HepG2 (cell line): Measurements from ENCODE around the gene FOSB. TPM values are rescaled to one million over a fixed set of nuclear protein-coding genes. Genes with fewer than 3 reads are reported as not detected.
A peak's percentile ranks its signal among the peaks of the same experiment; 100 is the strongest.

Experiments
- ATF7 ChIP-seq, 2 experiments: fragments of 450-650 bp in 1 of 2; sonication (generic) in 1 of 2; formaldehyde crosslinking in 1 of 2; IDR thresholded peaks; 2 replicates each; pipeline versions ENCODE4 v1.4.0 to v1.6.1; 2016 to 2020; ENCODE audit warnings: antibody characterized with exemption in 1 of 2, mild to moderate bottlenecking in 1 of 2, missing genetic modification reagents in 1 of 2
- E2F2 ChIP-seq: sonication (generic); formaldehyde crosslinking; IDR thresholded peaks from 2 replicates; pipeline ENCODE4 v1.4.0; 2020; ENCODE audit warnings: missing genetic modification reagents, borderline replicate concordance
- FOXA1 ChIP-seq, 2 experiments: fragments of 450-650 bp in 1 of 2; sonication (generic) in 1 of 2; formaldehyde crosslinking in 1 of 2; IDR thresholded peaks; 2 replicates each; pipeline versions ENCODE4 v1.4.0 to v1.6.1; 2016 to 2020; ENCODE audit warnings: missing genetic modification reagents in 1 of 2
- HES4 ChIP-seq: sonication (generic); formaldehyde crosslinking; IDR thresholded peaks from 2 replicates; pipeline ENCODE4 v1.9.0; 2021; ENCODE audit warnings: mild to moderate bottlenecking, missing genetic modification reagents, borderline replicate concordance
- IRF2 ChIP-seq: IDR thresholded peaks from 2 replicates; pipeline ENCODE4 v1.6.1; 2018; ENCODE audit warnings: missing genetic modification reagents, missing compliant biosample characterization
- KAT8 ChIP-seq: IDR thresholded peaks from 2 replicates; pipeline ENCODE4 v1.6.1; 2016; ENCODE audit warnings: missing genetic modification reagents, missing compliant biosample characterization
- MZF1 ChIP-seq: sonication (generic); formaldehyde crosslinking; IDR thresholded peaks from 2 replicates; pipeline ENCODE4 v1.8.1; 2023; ENCODE audit warnings: mild to moderate bottlenecking, missing genetic modification reagents, borderline replicate concordance
- NONO ChIP-seq, 2 experiments: fragments of 450-650 bp in 1 of 2; sonication (generic) in 1 of 2; formaldehyde crosslinking in 1 of 2; IDR thresholded peaks in 1 of 2; conservative IDR thresholded peaks in 1 of 2; 2 replicates each; pipeline versions ENCODE4 v1.6.1 to v1.8.0; 2017 to 2022; ENCODE audit warnings: mild to moderate bottlenecking in 1 of 2, missing genetic modification reagents in 1 of 2, moderate library complexity in 1 of 2
- NR2C2 ChIP-seq: sonication (generic); formaldehyde crosslinking; IDR thresholded peaks from 2 replicates; pipeline ENCODE4 v1.4.0; 2020; ENCODE audit warnings: missing genetic modification reagents, mild to moderate bottlenecking, moderate library complexity, borderline replicate concordance
- RARA ChIP-seq: IDR thresholded peaks from 2 replicates; pipeline ENCODE4 v1.6.1; 2016; ENCODE audit warnings: missing genetic modification reagents, missing compliant biosample characterization
- TCF12 ChIP-seq, 2 experiments: fragments of 450-650 bp in 1 of 2; sonication (generic) in 1 of 2; formaldehyde crosslinking in 1 of 2; IDR thresholded peaks; 2 replicates each; pipeline versions ENCODE4 v1.6.1 to v1.8.0; 2017 to 2022; ENCODE audit warnings: antibody characterized with exemption in 1 of 2, mild to moderate bottlenecking in 1 of 2, missing genetic modification reagents in 1 of 2, moderate library complexity in 1 of 2
- ZBTB38 ChIP-seq: sonication (generic); formaldehyde crosslinking; IDR thresholded peaks from 2 replicates; pipeline ENCODE4 v1.5.1; 2020; ENCODE audit warnings: mild to moderate bottlenecking, missing genetic modification reagents
- ZNF17 ChIP-seq: sonication (generic); formaldehyde crosslinking; IDR thresholded peaks from 2 replicates; pipeline ENCODE4 v1.5.0; 2020; ENCODE audit warnings: mild to moderate bottlenecking, missing genetic modification reagents
- ZNF446 ChIP-seq: sonication (generic); formaldehyde crosslinking; IDR thresholded peaks from 2 replicates; pipeline ENCODE4 v1.5.0; 2020; ENCODE audit warnings: mild to moderate bottlenecking, missing genetic modification reagents
- ZNF607 ChIP-seq: sonication (generic); formaldehyde crosslinking; IDR thresholded peaks from 2 replicates; pipeline ENCODE4 v1.5.1; 2020; ENCODE audit warnings: missing genetic modification reagents, mild to moderate bottlenecking, borderline replicate concordance
- polyA plus RNA-seq, 8 experiments: library from polyadenylated mRNA; depleted of rRNA in 3 of 8; stranded (reverse) in 7 of 8; unstranded in 1 of 8; fragments of >200 nt; fragmentation: Illumina TruSeq in 4 of 8; extraction: Trizol in 4 of 8; gene quantifications; 2 replicates each; pipeline versions ENCODE4 v1.2.1 to v1.2.3, GENCODE V29; 2011 to 2016; ENCODE audit warnings: low read depth in 4 of 8, missing spikeins in 1 of 8, mixed read lengths in 1 of 8; ENCODE audit not compliant: insufficient read depth in 1 of 8
- total RNA-seq, 5 experiments: library from RNA; depleted of rRNA; stranded (reverse); fragments of >200 nt; fragmentation: Illumina TruSeq; extraction: Trizol; gene quantifications; 2 replicates each; pipeline ENCODE4 v1.2.3, GENCODE V29; 2016; ENCODE audit warnings: low read depth in 1 of 5
- TF ChIP-seq, protein P1 (sequence below): sonication (generic); formaldehyde crosslinking; IDR thresholded peaks from 2 replicates; pipeline ENCODE4 v1.4.0; 2020; ENCODE audit warnings: mild to moderate bottlenecking, missing genetic modification reagents, borderline replicate concordance
- TF ChIP-seq, protein P2 (sequence below): sonication (generic); formaldehyde crosslinking; IDR thresholded peaks from 2 replicates; pipeline ENCODE4 v1.4.0; 2020; ENCODE audit warnings: mild to moderate bottlenecking, missing genetic modification reagents
- TF ChIP-seq, protein P3 (sequence below): sonication (generic); formaldehyde crosslinking; IDR thresholded peaks from 2 replicates; pipeline ENCODE4 v1.4.0; 2020; ENCODE audit warnings: missing genetic modification reagents, borderline replicate concordance
- TF ChIP-seq, protein P4 (sequence below): sonication (generic); formaldehyde crosslinking; IDR thresholded peaks from 2 replicates; pipeline ENCODE4 v1.8.1; 2023; ENCODE audit warnings: missing genetic modification reagents, mild to moderate bottlenecking, borderline replicate concordance

The FOSB gene
- total and polyA plus RNA-seq, 2 of the 13 experiments (the other 11 are each of a cell fraction or from before 2014, with no cell fraction given), result 2.8 to 6.0 TPM

DNA sequence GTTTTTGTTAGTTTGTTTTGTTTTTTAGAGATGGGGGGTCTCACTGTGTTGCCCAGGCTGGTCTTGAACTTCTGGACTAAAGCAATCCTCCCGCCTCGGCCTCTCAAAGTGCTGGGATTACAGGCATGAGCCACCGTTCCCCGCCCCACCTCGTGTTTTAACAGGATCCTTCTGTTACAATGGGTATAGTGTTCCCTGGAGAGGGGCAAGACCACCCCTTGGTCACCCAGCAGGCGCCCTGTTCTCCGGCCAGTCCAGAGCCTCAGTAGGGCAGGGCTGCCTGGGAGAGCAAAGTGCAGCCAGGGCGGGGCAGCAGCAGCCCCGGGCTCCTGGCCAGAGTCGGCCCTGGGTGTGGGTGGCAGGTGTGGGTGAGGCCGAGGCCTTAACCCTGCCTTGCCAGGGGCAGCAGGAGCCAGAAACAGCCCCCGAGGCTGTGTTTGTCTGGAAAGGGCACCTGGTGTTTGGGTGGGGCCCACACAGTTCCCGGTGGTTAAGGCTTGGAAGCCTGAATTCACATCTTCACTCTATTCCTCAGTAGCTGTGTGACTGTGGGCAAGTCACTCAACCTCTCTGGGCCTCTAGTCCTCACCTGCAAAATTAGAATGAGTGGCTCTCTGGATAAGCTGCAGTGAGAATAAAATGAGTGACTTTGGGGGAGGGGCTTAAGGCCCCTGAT lies 46.7 kb downstream of the FOSB start (continued):
- TF ChIP-seq KAT8 (CRISPR knock-in tag), result peak; percentile 48; the same call in 1 of the 2 replicates
- TF ChIP-seq E2F2 (CRISPR knock-in tag), result no peak
- TF ChIP-seq IRF2 (CRISPR knock-in tag), result peak; percentile 71; the same call in 1 of the 2 replicates
- no peak for TF ChIP-seq ZNF607 (CRISPR knock-in tag)
- no peak for TF ChIP-seq ZNF446 (CRISPR knock-in tag)
- no peak for TF ChIP-seq FOXA1 (IDR thresholded peaks at IDR 0.05)
- no peak for TF ChIP-seq FOXA1 (CRISPR knock-in tag; IDR thresholded peaks at IDR 0.05)
- no peak for TF ChIP-seq NONO (IDR thresholded peaks at IDR 0.05)
- TF ChIP-seq NONO (CRISPR knock-in tag; conservative IDR thresholded peaks at IDR 0.05), result peak; percentile 85
- TF ChIP-seq ATF7 (IDR thresholded peaks at IDR 0.05), result no peak
- TF ChIP-seq ATF7 (CRISPR knock-in tag; IDR thresholded peaks at IDR 0.05), result no peak
- TF ChIP-seq RARA (CRISPR knock-in tag), result no peak; the same call in 1 of the 2 replicates
- TF ChIP-seq HES4 (CRISPR knock-in tag), result no peak
- TF ChIP-seq, protein P1, sequence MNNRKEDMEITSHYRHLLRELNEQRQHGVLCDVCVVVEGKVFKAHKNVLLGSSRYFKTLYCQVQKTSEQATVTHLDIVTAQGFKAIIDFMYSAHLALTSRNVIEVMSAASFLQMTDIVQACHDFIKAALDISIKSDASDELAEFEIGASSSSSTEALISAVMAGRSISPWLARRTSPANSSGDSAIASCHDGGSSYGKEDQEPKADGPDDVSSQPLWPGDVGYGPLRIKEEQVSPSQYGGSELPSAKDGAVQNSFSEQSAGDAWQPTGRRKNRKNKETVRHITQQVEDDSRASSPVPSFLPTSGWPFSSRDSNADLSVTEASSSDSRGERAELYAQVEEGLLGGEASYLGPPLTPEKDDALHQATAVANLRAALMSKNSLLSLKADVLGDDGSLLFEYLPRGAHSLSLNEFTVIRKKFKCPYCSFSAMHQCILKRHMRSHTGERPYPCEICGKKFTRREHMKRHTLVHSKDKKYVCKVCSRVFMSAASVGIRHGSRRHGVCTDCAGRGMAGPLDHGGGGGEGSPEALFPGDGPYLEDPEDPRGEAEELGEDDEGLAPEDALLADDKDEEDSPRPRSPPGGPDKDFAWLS, result no peak
- TF ChIP-seq, protein P2, sequence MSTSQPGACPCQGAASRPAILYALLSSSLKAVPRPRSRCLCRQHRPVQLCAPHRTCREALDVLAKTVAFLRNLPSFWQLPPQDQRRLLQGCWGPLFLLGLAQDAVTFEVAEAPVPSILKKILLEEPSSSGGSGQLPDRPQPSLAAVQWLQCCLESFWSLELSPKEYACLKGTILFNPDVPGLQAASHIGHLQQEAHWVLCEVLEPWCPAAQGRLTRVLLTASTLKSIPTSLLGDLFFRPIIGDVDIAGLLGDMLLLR (CRISPR knock-in tag), result no peak
- no peak for TF ChIP-seq ZBTB38
- no peak for TF ChIP-seq ZNF17 (CRISPR knock-in tag)
- TF ChIP-seq NR2C2 (CRISPR knock-in tag), result no peak
- TF ChIP-seq MZF1 (CRISPR knock-in tag), result no peak
- TF ChIP-seq, protein P3, sequence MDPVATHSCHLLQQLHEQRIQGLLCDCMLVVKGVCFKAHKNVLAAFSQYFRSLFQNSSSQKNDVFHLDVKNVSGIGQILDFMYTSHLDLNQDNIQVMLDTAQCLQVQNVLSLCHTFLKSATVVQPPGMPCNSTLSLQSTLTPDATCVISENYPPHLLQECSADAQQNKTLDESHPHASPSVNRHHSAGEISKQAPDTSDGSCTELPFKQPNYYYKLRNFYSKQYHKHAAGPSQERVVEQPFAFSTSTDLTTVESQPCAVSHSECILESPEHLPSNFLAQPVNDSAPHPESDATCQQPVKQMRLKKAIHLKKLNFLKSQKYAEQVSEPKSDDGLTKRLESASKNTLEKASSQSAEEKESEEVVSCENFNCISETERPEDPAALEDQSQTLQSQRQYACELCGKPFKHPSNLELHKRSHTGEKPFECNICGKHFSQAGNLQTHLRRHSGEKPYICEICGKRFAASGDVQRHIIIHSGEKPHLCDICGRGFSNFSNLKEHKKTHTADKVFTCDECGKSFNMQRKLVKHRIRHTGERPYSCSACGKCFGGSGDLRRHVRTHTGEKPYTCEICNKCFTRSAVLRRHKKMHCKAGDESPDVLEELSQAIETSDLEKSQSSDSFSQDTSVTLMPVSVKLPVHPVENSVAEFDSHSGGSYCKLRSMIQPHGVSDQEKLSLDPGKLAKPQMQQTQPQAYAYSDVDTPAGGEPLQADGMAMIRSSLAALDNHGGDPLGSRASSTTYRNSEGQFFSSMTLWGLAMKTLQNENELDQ (CRISPR knock-in tag), result no peak
- no peak for TF ChIP-seq TCF12 (IDR thresholded peaks at IDR 0.05)
- TF ChIP-seq TCF12 (CRISPR knock-in tag; IDR thresholded peaks at IDR 0.05), result no peak
- TF ChIP-seq, protein P4, sequence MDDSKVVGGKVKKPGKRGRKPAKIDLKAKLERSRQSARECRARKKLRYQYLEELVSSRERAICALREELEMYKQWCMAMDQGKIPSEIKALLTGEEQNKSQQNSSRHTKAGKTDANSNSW (CRISPR knock-in tag), result no peak; the same call in 1 of the 2 replicates
